ENCODE results near the gene SLC25A2.

DNA sequence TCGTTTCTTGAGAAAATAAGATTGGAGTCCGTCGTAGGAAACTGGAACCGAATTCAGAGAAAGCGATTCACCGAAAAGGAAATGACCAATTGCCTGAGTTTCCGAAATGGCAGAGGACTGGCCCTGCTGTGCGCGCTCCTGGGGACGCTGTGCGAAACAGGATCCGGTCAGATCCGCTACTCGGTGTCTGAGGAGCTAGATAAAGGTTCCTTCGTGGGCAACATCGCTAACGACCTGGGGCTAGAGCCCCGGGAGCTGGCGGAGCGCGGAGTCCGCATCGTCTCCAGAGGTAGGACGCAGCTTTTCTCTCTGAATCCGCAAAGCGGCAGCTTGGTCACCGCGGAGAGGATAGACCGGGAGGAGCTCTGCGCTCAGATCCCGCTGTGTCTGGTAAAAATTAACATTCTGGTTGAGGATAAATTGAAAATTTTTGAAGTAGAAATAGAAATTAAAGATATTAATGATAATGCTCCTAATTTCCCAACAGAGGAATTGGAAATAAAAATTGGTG lies 40.2 kb upstream of the SLC25A2 start:
- TF ChIP-seq, protein P1, sequence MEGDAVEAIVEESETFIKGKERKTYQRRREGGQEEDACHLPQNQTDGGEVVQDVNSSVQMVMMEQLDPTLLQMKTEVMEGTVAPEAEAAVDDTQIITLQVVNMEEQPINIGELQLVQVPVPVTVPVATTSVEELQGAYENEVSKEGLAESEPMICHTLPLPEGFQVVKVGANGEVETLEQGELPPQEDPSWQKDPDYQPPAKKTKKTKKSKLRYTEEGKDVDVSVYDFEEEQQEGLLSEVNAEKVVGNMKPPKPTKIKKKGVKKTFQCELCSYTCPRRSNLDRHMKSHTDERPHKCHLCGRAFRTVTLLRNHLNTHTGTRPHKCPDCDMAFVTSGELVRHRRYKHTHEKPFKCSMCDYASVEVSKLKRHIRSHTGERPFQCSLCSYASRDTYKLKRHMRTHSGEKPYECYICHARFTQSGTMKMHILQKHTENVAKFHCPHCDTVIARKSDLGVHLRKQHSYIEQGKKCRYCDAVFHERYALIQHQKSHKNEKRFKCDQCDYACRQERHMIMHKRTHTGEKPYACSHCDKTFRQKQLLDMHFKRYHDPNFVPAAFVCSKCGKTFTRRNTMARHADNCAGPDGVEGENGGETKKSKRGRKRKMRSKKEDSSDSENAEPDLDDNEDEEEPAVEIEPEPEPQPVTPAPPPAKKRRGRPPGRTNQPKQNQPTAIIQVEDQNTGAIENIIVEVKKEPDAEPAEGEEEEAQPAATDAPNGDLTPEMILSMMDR (IDR thresholded peaks at IDR 0.05) = peak in 1 of 6 experiments; percentile 2
- no peak for TF ChIP-seq POLR2A (IDR thresholded peaks at IDR 0.05)
